Large intestine (tissue), 3 donors: Measurements from ENCODE around the gene SENP7. TPM values are rescaled to one million over a fixed set of nuclear protein-coding genes. Genes with fewer than 3 reads are reported as not detected.
A peak's percentile ranks its signal among the peaks of the same experiment; 100 is the strongest.
"Not testable (repeated sequence)": the region's sequence is repeated elsewhere in the genome, so short reads cannot be mapped to it uniquely, and the experiment has no call there.

ENCODE experiments used
- DNase-seq, 2 donors: peaks; one replicate each; pipeline versions ENCODE4 v3.0.0 to v3.0.0-alpha.2; 2013
- H3K27ac ChIP-seq: one replicate; pipeline ENCODE4 v1.5.1; 2013; ENCODE audit warnings: low read length
- H3K27me3 ChIP-seq: 2 replicates; pipeline ENCODE4 v1.6.1; 2013; ENCODE audit warnings: low read length; ENCODE audit not compliant: control insufficient read depth, insufficient read depth
- H3K36me3 ChIP-seq: 2 replicates; pipeline ENCODE4 v1.6.1; 2013; ENCODE audit warnings: low read length; ENCODE audit not compliant: control insufficient read depth, insufficient read depth
- H3K4me1 ChIP-seq: one replicate; pipeline ENCODE4 v1.6.1; 2013; ENCODE audit warnings: low read length; ENCODE audit not compliant: control insufficient read depth, insufficient read depth
- H3K4me3 ChIP-seq: one replicate; pipeline ENCODE4 v1.5.1; 2013; ENCODE audit warnings: low read length
- H3K9me3 ChIP-seq: one replicate; pipeline ENCODE4 v1.6.1; 2013; ENCODE audit warnings: mild to moderate bottlenecking, low read depth, low read length, moderate library complexity; ENCODE audit not compliant: control insufficient read depth
- WGBS: methylation state at CpG from one replicate; pipeline ENCODE4 v1.1.5; 2013; ENCODE audit warnings: low lambda C conversion rate; ENCODE audit not compliant: insufficient coverage; 5-methylcytosine and 5-hydroxymethylcytosine counted together
- polyA plus RNA-seq: library from polyadenylated mRNA; unstranded; fragments of 120-200 nt; gene quantifications from one replicate; pipeline ENCODE4 v1.2.1, GENCODE V29; 2013

Gene SENP7
- polyA plus RNA-seq, 1 donor: 41.1 TPM

DNA sequence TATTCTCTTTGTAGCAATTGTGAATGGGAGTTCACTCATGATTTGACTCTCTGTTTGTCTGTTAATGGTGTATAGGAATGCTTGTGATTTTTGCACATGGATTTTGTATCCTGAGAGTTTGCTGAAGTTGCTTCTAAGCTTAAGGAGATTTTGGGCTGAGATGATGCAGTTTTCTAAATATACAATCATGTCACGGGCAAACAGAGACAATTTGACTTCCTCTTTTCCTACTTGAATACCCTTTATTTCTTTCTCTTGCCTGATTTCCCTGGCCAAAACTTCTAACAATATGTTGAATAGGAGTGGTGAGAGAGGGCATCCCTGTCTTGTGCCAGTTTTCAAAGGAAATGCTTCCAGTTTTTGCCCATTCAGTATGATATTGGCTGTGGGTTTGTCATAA, 23.9 kb upstream of the SENP7 start:
- no CpG with 5 or more reads among the region's 1 CpG for WGBS

GRCh38 chr3:101536266-101536665, 23.3 kb upstream of the SENP7 start:
- WGBS: no CpG with 5 or more reads among the region's 1 CpG
- no peak for DNase-seq

More for the DNA sequence above, 23.9 kb upstream of the SENP7 start:
- H3K4me1 ChIP-seq, H3K4me3 ChIP-seq, H3K9me3 ChIP-seq, H3K27me3 ChIP-seq, H3K27ac ChIP-seq, DNase-seq, H3K36me3 ChIP-seq: not testable (repeated sequence)

GRCh38 chr3:101535221-101535620, 22.2 kb upstream of the SENP7 start:
- Histone ChIP-seq H3K4me1 (peaks cover 6% of the 10 kb centered on the region), H3K27me3 (no peaks in the 10 kb centered on the region), H3K27ac (no peak overlapping the region), H3K36me3 (no peaks in the 10 kb centered on the region), H3K9me3 (no peaks in the 10 kb centered on the region), H3K4me3 (no peak overlapping the region)
- WGBS: no CpG with 5 or more reads among the region's 5 CpGs
- DNase-seq: no peak

More at GRCh38 chr3:101536266-101536665, 23.3 kb upstream of the SENP7 start:
- H3K4me3 ChIP-seq: no peak overlapping the region
- no peaks in the 10 kb centered on the region for H3K27me3 ChIP-seq
- H3K4me1 ChIP-seq: no peaks in the 10 kb centered on the region
- H3K36me3 ChIP-seq: no peaks in the 10 kb centered on the region
- H3K9me3 ChIP-seq: no peaks in the 10 kb centered on the region
- no peak overlapping the region for H3K27ac ChIP-seq

DNA sequence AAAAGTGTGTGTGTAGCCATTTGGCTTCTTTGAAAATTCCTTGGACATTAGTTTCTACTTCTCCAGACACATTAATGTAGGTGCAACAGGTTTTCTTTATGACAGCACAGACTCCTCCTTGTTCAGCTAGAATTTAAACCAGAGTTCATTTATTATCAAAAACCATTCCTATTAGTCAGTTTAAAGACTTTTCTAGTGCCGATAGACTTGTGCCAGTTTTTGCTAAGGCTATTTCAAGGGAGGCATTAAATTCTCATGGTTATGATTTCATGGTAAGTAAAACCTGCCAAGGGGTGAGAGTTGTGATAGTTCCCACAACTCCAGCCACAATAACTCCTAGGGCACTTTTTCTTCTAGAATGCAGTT, 20.6 kb upstream of the SENP7 start:
- Histone ChIP-seq H3K27me3 (no peaks in the 10 kb centered on the region), H3K27ac (no peak overlapping the region), H3K4me3 (no peak overlapping the region), H3K36me3 (no peaks in the 10 kb centered on the region), H3K4me1 (peaks cover 6% of the 10 kb centered on the region), H3K9me3 (no peaks in the 10 kb centered on the region)
- WGBS: no CpG with 5 or more reads among the region's 1 CpG
- no peak for DNase-seq

DNA sequence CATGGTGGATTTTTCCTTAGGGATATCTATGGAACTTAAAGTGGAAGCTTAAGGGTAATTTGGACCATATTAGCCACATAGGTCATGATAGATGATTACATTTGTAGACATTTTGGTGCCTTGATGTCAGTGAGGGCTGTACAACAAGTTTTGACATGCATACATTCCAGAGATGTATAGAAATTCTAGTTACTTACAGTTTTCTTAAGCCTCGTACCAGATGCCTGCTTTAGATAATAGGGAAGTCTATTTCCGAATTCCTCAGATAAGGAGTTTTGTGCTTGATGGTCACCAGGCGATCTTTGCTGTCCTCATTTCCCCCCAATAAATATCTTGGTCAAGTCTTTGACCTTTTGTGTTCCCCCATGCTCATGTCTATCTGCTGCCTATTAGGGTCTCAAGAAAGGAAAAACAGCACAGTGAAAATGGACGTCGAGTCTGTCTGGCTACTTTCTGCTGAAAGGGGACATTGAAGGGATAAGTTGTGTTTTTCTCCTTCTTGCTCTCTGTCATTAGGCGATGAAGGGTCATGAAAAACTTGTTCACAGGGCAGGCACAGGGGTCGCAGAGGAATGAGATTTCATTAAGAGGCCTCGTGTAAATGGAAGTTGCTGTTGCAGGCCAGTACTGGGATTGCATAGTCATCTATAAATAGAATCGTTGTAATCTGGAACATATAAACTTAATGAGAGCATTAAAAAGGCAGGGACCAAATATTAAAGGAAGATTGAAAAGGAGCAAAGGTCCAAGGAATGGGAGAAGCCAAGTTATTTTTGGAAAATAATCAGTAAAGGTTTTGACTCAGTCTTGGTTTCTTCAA, 20.0 kb upstream of the SENP7 start:
- H3K27ac ChIP-seq: no peak overlapping the region
- H3K27me3 ChIP-seq: no peaks in the 10 kb centered on the region
- WGBS: no CpG with 5 or more reads among the region's 9 CpGs
- H3K9me3 ChIP-seq: no peaks in the 10 kb centered on the region
- H3K36me3 ChIP-seq: no peaks in the 10 kb centered on the region
- no peak for DNase-seq
- H3K4me1 ChIP-seq: peaks cover 6% of the 10 kb centered on the region
- no peak overlapping the region for H3K4me3 ChIP-seq

DNA sequence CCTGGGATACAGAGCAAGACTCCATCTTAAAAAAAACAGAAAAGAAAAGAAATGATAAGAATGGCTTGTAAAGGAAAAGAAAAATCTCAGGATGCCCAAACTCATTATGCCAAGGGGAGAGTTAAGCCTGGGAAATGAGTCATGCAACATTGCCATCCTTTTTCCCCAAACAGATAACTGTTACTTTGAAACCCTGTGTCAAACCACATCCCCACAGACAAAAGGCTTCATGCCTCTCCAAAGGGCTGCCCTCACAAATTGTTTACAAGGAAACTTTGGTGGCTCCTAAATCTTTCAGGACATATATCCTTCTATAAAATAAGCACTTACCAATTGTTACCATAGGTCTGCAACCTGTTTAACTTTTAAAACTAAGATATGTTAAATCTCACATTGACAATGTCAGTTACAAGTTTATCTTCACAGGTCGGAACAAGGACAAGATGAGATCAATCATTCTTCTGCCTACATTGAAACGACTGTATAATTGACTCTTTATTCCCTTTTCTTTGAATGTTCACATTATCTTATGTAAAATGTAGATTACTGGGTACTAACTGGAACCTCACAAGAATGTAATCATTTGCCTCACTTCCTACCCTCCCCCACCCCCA, 18.6 kb upstream of the SENP7 start:
- Histone ChIP-seq H3K9me3 (no peaks in the 10 kb centered on the region), H3K27ac (no peak overlapping the region), H3K4me3 (no peak overlapping the region), H3K27me3 (no peaks in the 10 kb centered on the region), H3K4me1 (peaks cover 6% of the 10 kb centered on the region), H3K36me3 (no peaks in the 10 kb centered on the region)
- no CpG with 5 or more reads among the region's 2 CpGs for WGBS
- no peak for DNase-seq

DNA sequence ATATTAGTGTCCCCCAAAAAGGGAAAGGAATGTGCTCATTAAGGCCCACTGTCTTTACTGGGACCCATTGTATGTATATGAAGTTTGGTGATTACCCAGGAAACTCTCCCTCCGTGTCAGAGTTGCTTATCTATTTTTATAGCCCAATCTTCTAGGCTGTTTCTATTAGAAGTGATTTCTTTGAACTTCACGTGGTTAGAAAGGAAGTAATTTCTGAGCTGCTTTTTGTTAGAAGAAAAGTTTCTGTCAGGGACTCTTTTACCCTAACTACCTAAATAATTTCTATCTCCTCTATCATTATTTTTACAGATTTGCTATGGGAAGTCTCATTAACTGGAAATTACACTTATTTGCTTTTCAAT, 17.7 kb upstream of the SENP7 start:
- H3K4me3 ChIP-seq: no peak overlapping the region
- no peak overlapping the region for H3K27ac ChIP-seq
- no peaks in the 10 kb centered on the region for H3K27me3 ChIP-seq
- peaks cover 6% of the 10 kb centered on the region for H3K4me1 ChIP-seq
- H3K36me3 ChIP-seq: no peaks in the 10 kb centered on the region
- no peaks in the 10 kb centered on the region for H3K9me3 ChIP-seq
- peak in 1 of 2 donors; percentile 39 for DNase-seq
- WGBS: no CpG with 5 or more reads among the region's 2 CpGs

GRCh38 chr3:101529816-101530685, 17.0 kb upstream of the SENP7 start:
- H3K36me3 ChIP-seq: no peaks in the 10 kb centered on the region
- no CpG with 5 or more reads among the region's 4 CpGs for WGBS
- DNase-seq: peak in 1 of 2 donors; percentile 30
- no peak overlapping the region for H3K4me3 ChIP-seq
- H3K4me1 ChIP-seq: peaks cover 6% of the 10 kb centered on the region
- H3K9me3 ChIP-seq: no peaks in the 10 kb centered on the region
- no peak overlapping the region for H3K27ac ChIP-seq
- H3K27me3 ChIP-seq: no peaks in the 10 kb centered on the region

GRCh38 chr3:101527906-101528305, 14.9 kb upstream of the SENP7 start:
- Histone ChIP-seq H3K36me3 (no peaks in the 10 kb centered on the region), H3K4me1 (peaks cover 6% of the 10 kb centered on the region), H3K27me3 (no peaks in the 10 kb centered on the region), H3K9me3 (no peaks in the 10 kb centered on the region), H3K27ac (no peak overlapping the region), H3K4me3 (no peak overlapping the region)
- DNase-seq: no peak
- no CpG with 5 or more reads among the region's 1 CpG for WGBS

- WGBS: no CpG with 5 or more reads among the region's 4 CpGs
- no peak for DNase-seq
- no peak overlapping the region for H3K27ac ChIP-seq
- peaks cover 6% of the 10 kb centered on the region for H3K4me1 ChIP-seq
- no peak overlapping the region for H3K4me3 ChIP-seq
- no peaks in the 10 kb centered on the region for H3K9me3 ChIP-seq
- H3K36me3 ChIP-seq: no peaks in the 10 kb centered on the region
- H3K27me3 ChIP-seq: no peaks in the 10 kb centered on the region
Measured at GRCh38 chr3:101527441-101527840, 14.4 kb upstream of the SENP7 start.
